Ishikawa (cell line): ENCODE measurements around the gene PAGE5.

Source experiments
- EP300 ChIP-seq: IDR thresholded peaks from 2 replicates; pipeline ENCODE4 v1.6.1; 2012; ENCODE audit warnings: borderline replicate concordance
- FOXM1 ChIP-seq: IDR thresholded peaks from 2 replicates; pipeline ENCODE4 v1.6.1; 2012; ENCODE audit warnings: low read depth, borderline replicate concordance
- TF ChIP-seq, protein P1 (sequence below): IDR thresholded peaks from 2 replicates; pipeline ENCODE4 v1.6.1; 2012

GRCh38 chrX:55220119-55220794 lies at the start of gene PAGE5:
- no peak for TF ChIP-seq EP300
- no peak for TF ChIP-seq FOXM1
- TF ChIP-seq, protein P1, sequence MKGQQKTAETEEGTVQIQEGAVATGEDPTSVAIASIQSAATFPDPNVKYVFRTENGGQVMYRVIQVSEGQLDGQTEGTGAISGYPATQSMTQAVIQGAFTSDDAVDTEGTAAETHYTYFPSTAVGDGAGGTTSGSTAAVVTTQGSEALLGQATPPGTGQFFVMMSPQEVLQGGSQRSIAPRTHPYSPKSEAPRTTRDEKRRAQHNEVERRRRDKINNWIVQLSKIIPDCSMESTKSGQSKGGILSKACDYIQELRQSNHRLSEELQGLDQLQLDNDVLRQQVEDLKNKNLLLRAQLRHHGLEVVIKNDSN = no peak
